Upper lobe of left lung (tissue), 6 donors: Measurements from ENCODE around the gene NRDC. TPM values are rescaled to one million over a fixed set of nuclear protein-coding genes. Genes with fewer than 3 reads are reported as not detected.
"Not testable (repeated sequence)": the region's sequence is repeated elsewhere in the genome, so short reads cannot be mapped to it uniquely, and the experiment has no call there.

Source experiments
- ATAC-seq, 2 donors: fragments of 200-7000 bp; cut with Tn5 transposase; one replicate each; pipeline ENCODE4 v1.9.1; 2022; ENCODE audit warnings: mild to moderate bottlenecking in 2 of 2, moderate library complexity in 2 of 2; ENCODE audit not compliant: low FRiP score in 2 of 2
- DNase-seq, 2 donors: peaks; one replicate each; pipeline ENCODE4 v3.0.0-alpha.2; 2019 to 2020
- H3K27ac ChIP-seq, 4 donors: fragments of 200-600 bp; sonication (generic); one replicate each; pipeline ENCODE4 v1.5.1; 2016 to 2019
- H3K27me3 ChIP-seq, 4 donors: fragments of 200-600 bp; sonication (generic); one replicate each; pipeline ENCODE4 v1.5.1; 2017 to 2019
- H3K36me3 ChIP-seq, 4 donors: fragments of 200-600 bp; sonication (generic); one replicate each; pipeline ENCODE4 v1.5.1; 2016 to 2019
- H3K4me1 ChIP-seq, 4 donors: fragments of 200-600 bp; sonication (generic); one replicate each; pipeline ENCODE4 v1.5.1; 2018 to 2019
- H3K4me3 ChIP-seq, 4 donors: fragments of 200-600 bp; sonication (generic); one replicate each; pipeline ENCODE4 v1.5.1; 2017 to 2019; ENCODE audit warnings: mild to moderate bottlenecking in 2 of 4, moderate library complexity in 1 of 4
- H3K9me3 ChIP-seq, 4 donors: fragments of 200-600 bp; sonication (generic); one replicate each; pipeline ENCODE4 v1.5.1; 2018 to 2019
- CTCF ChIP-seq, 6 experiments: fragments of 450-650 bp in 4 of 6; fragments of 200-600 bp in 2 of 6; sonication (generic) in 2 of 6; IDR thresholded peaks; one replicate each; pipeline ENCODE4 v1.5.1; 2016 to 2019; ENCODE audit warnings: antibody characterized with exemption in 6 of 6
- EP300 ChIP-seq, 4 donors: sonication (generic); formaldehyde crosslinking; IDR thresholded peaks; one replicate each; pipeline ENCODE4 v1.5.1; 2017; ENCODE audit warnings: antibody characterized with exemption in 4 of 4, control low read depth in 2 of 4
- POLR2A ChIP-seq, 4 donors: fragments of 450-650 bp; IDR thresholded peaks; one replicate each; pipeline ENCODE4 v1.5.1; 2016 to 2017; ENCODE audit warnings: antibody characterized with exemption in 4 of 4, mild to moderate bottlenecking in 2 of 4
- POLR2AphosphoS5 ChIP-seq, 2 donors: sonication (generic); formaldehyde crosslinking; IDR thresholded peaks; one replicate each; pipeline ENCODE4 v1.5.1; 2017; ENCODE audit warnings: antibody characterized with exemption in 2 of 2
- WGBS, 2 donors: methylation state at CpG; one replicate each; pipeline ENCODE4 v1.1.5; 2017 to 2018; 5-methylcytosine and 5-hydroxymethylcytosine counted together
- total RNA-seq, 6 donors: library from RNA; depleted of rRNA in 4 of 6; stranded (reverse); fragments of >200 nt in 4 of 6; gene quantifications; one replicate each; pipeline versions ENCODE4 v1.1.0 to v1.2.1, GENCODE V29; 2016 to 2021
- donor health status: DM: no; HTN: no; CAD: no; lungs with moderate emphysema.
- donor health status: DM: no; HTN: yes; CAD: no; lungs with severe emphysema.

Gene NRDC
- total RNA-seq, 6 donors from 2014 or later = 52.5 to 149 (median 106) TPM

GRCh38 chr1:51875291-51875772 lies 3.2 kb downstream of the NRDC start:
- WGBS, 2 donors = 67 to 70% methylated on average over 6 of the region's 6 CpGs
- no peak overlapping the region for H3K27ac ChIP-seq
- TF ChIP-seq CTCF (IDR thresholded peaks at IDR 0.05) (no peak), POLR2A (IDR thresholded peaks at IDR 0.05) (no peak), POLR2AphosphoS5 (IDR thresholded peaks at IDR 0.05) (no peak), EP300 (IDR thresholded peaks at IDR 0.05) (no peak)
- H3K4me3 ChIP-seq = no peak overlapping the region
- no peaks in the 10 kb centered on the region for H3K9me3 ChIP-seq
- peaks cover 0 to 7% (median 0%) of the 10 kb centered on the region in 4 donors for H3K36me3 ChIP-seq
- ATAC-seq (no peak), DNase-seq (no peak)
- H3K27me3 ChIP-seq = no peaks in the 10 kb centered on the region
- H3K4me1 ChIP-seq = peaks cover 35 to 60% (median 45%) of the 10 kb centered on the region in 4 donors

GRCh38 chr1:51873270-51873669 lies 5.3 kb downstream of the NRDC start:
- not testable (repeated sequence) for ATAC-seq, H3K27ac ChIP-seq, H3K9me3 ChIP-seq, H3K27me3 ChIP-seq, H3K36me3 ChIP-seq, DNase-seq, H3K4me3 ChIP-seq
- WGBS, 2 donors = 100% methylated on average over 1 of the region's 1 CpG
- H3K4me1 ChIP-seq = peaks cover 35 to 55% (median 41%) of the 10 kb centered on the region in 4 donors

GRCh38 chr1:51871351-51871975 lies 7.1 kb downstream of the NRDC start:
- H3K36me3 ChIP-seq = peaks cover 0 to 7% (median 0%) of the 10 kb centered on the region in 4 donors
- ATAC-seq = no peak
- TF ChIP-seq POLR2AphosphoS5 (IDR thresholded peaks at IDR 0.05) (no peak), CTCF (IDR thresholded peaks at IDR 0.05) (no peak), POLR2A (IDR thresholded peaks at IDR 0.05) (no peak), EP300 (IDR thresholded peaks at IDR 0.05) (no peak)
- no peaks in the 10 kb centered on the region for H3K27me3 ChIP-seq
- no peak for DNase-seq
- peaks cover 25 to 41% (median 29%) of the 10 kb centered on the region in 4 donors for H3K4me1 ChIP-seq
- H3K4me3 ChIP-seq = no peak overlapping the region
- WGBS, 2 donors = 97% methylated on average over 6 of the region's 6 CpGs
- no peak overlapping the region for H3K27ac ChIP-seq
- no peaks in the 10 kb centered on the region for H3K9me3 ChIP-seq

GRCh38 chr1:51870603-51871350 lies 7.8 kb downstream of the NRDC start:
- 88 to 96% methylated on average over 7 of the region's 7 CpGs for WGBS, 2 donors
- Histone ChIP-seq H3K9me3 (no peaks in the 10 kb centered on the region), H3K4me3 (no peak overlapping the region), H3K36me3 (peaks cover 0 to 7% (median 0%) of the 10 kb centered on the region in 4 donors), H3K4me1 (peaks cover 18 to 34% (median 22%) of the 10 kb centered on the region in 4 donors), H3K27me3 (no peaks in the 10 kb centered on the region), H3K27ac (no peak overlapping the region)
- TF ChIP-seq EP300 (IDR thresholded peaks at IDR 0.05) = no peak
- TF ChIP-seq CTCF (IDR thresholded peaks at IDR 0.05) = no peak
- TF ChIP-seq POLR2A (IDR thresholded peaks at IDR 0.05) = no peak
- DNase-seq (no peak), ATAC-seq (no peak)

GRCh38 chr1:51867479-51868232 lies 10.9 kb downstream of the NRDC start:
- no peaks in the 10 kb centered on the region for H3K9me3 ChIP-seq
- H3K4me1 ChIP-seq = peaks cover 4 to 13% (median 7%) of the 10 kb centered on the region in 4 donors
- no peak for ATAC-seq
- H3K27me3 ChIP-seq = no peaks in the 10 kb centered on the region
- DNase-seq = no peak
- H3K36me3 ChIP-seq = peaks cover 0 to 8% (median 0%) of the 10 kb centered on the region in 4 donors
- no peak overlapping the region for H3K27ac ChIP-seq
- 87 to 95% methylated on average over 4 of the region's 4 CpGs for WGBS, 2 donors
- H3K4me3 ChIP-seq = no peak overlapping the region
- no peak for TF ChIP-seq EP300 (IDR thresholded peaks at IDR 0.05)
- TF ChIP-seq POLR2AphosphoS5 (IDR thresholded peaks at IDR 0.05) = no peak
- no peak for TF ChIP-seq CTCF (IDR thresholded peaks at IDR 0.05)
- no peak for TF ChIP-seq POLR2A (IDR thresholded peaks at IDR 0.05)
